Colonic mucosa (tissue), 4 donors: ENCODE data around the gene TRIM71. TPM values are rescaled to one million over a fixed set of nuclear protein-coding genes. Genes with fewer than 3 reads are reported as not detected.

Experiments
- DNase-seq: peaks from one replicate; pipeline ENCODE4 v3.0.0-alpha.2; 2020
- H3K27ac ChIP-seq: fragments of 200-600 bp; one replicate; pipeline ENCODE4 v1.8.0; 2021
- H3K27me3 ChIP-seq: fragments of 200-600 bp; one replicate; pipeline ENCODE4 v1.8.0; 2021
- H3K36me3 ChIP-seq: fragments of 200-600 bp; one replicate; pipeline ENCODE4 v1.8.0; 2021
- H3K4me1 ChIP-seq: fragments of 200-600 bp; one replicate; pipeline ENCODE4 v1.8.0; 2021; ENCODE audit warnings: mild to moderate bottlenecking
- H3K4me3 ChIP-seq: fragments of 200-600 bp; one replicate; pipeline ENCODE4 v1.8.0; 2021
- H3K9ac ChIP-seq, 2 donors: one replicate each; pipeline ENCODE4 v1.7.0; 2013; ENCODE audit warnings: control low read depth in 2 of 2, low read depth in 2 of 2, low read length in 2 of 2
- H3K9me3 ChIP-seq: fragments of 200-600 bp; one replicate; pipeline ENCODE4 v1.8.0; 2021
- CTCF ChIP-seq: fragments of 200-600 bp; IDR thresholded peaks from one replicate; pipeline ENCODE4 v1.8.0; 2022; ENCODE audit warnings: antibody characterized with exemption, mild to moderate bottlenecking
- intact Hi-C: fragments of 100-400 bp; cut with DNase I; formaldehyde crosslinking; loops from one replicate; pipeline ENCODE4 v1.14.1; 2022
- total RNA-seq, 2 donors: library from RNA; stranded (reverse); fragmentation: NEBNext Ultra II Directional in 1 of 2; extraction: Animal tissue kit (Norgen Biotek cat#: 25700) in 1 of 2; gene quantifications; one replicate each; pipeline ENCODE4 v1.2.1, GENCODE V29; 2021
- donor health status: healthy.
- donor health status: DM: no; HTN: no; CAD: no.
- donor health status: DM: no; HTN: no; CAD: no.

TRIM71 gene
- total RNA-seq, 2 donors from 2014 or later = 0.40 TPM; not detected in 1

DNA sequence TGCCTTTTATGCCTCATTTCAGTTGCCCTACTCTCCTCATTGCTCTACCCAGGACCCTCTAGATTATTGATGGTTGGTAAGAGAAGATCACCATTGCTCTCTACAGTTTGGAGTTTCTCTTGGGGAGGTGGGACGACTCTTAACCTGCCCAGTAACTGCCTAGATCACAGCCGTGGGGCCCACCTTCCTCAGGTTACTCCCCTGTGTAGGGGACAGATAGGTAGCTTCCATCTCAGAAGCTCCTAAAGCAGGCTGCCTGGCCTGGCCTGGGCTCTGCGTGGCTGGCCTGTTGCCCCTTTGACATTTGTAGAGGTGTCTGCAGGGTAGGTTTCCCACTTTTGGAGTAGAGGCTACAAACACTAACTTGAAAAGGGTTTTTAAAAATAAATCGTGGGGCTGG, 42.7 kb downstream of the TRIM71 start:
- TF ChIP-seq CTCF = no peak
- H3K27ac ChIP-seq = no peak overlapping the region
- no peaks in the 10 kb centered on the region for H3K4me1 ChIP-seq
- no peaks in the 10 kb centered on the region for H3K9me3 ChIP-seq
- H3K27me3 ChIP-seq = no peaks in the 10 kb centered on the region
- intact Hi-C loops = no loop called here
- no peak overlapping the region for H3K9ac ChIP-seq
- H3K36me3 ChIP-seq = no peaks in the 10 kb centered on the region
- H3K4me3 ChIP-seq = no peak overlapping the region
- no peak for DNase-seq

GRCh38 chr3:32861681-32862080, 43.9 kb downstream of the TRIM71 start:
- no peak for TF ChIP-seq CTCF
- H3K27ac ChIP-seq = no peak overlapping the region
- H3K9me3 ChIP-seq = no peaks in the 10 kb centered on the region
- no peaks in the 10 kb centered on the region for H3K36me3 ChIP-seq
- H3K4me3 ChIP-seq = no peak overlapping the region
- H3K27me3 ChIP-seq = no peaks in the 10 kb centered on the region
- DNase-seq = no peak
- intact Hi-C loops = no loop called here
- H3K4me1 ChIP-seq = no peaks in the 10 kb centered on the region
- no peak overlapping the region for H3K9ac ChIP-seq

DNA sequence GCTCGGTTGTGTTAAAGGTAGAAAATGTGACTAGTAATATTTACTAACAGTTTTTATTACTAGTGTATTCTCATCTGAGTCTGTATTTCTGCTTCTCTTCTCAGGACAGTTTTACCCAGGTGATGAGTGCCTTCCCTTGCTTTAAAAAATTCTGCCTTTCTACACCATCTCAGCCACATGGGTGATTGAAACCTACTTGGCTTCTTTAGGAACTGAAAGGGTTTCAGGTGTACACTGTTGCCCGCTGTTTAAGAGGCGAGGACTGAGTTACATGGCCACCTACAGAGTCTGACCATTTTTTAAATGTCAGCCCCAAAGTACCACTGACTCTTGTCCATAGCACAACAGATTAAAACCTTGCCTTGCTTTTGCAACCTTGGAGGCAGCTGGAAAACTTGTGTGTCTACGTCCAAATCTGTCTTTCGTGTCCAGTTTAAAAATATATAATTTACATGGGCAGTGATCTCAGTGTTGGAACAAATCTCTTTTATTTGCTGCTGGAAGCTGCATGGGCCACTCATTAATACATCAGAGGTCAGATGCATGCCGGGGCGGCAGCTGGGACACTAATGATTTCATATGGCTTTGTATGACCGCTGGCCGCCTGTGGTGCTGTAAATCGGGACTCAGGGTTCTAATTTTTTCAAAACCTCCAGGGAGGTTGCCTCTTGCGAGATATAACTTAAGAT, 44.6 kb downstream of the TRIM71 start:
- TF ChIP-seq CTCF = no peak
- intact Hi-C loops = no loop called here
- Histone ChIP-seq H3K27me3 (no peaks in the 10 kb centered on the region), H3K4me1 (no peaks in the 10 kb centered on the region), H3K36me3 (no peaks in the 10 kb centered on the region), H3K4me3 (no peak overlapping the region), H3K9ac (no peak overlapping the region), H3K9me3 (no peaks in the 10 kb centered on the region), H3K27ac (no peak overlapping the region)
- DNase-seq = no peak

DNA sequence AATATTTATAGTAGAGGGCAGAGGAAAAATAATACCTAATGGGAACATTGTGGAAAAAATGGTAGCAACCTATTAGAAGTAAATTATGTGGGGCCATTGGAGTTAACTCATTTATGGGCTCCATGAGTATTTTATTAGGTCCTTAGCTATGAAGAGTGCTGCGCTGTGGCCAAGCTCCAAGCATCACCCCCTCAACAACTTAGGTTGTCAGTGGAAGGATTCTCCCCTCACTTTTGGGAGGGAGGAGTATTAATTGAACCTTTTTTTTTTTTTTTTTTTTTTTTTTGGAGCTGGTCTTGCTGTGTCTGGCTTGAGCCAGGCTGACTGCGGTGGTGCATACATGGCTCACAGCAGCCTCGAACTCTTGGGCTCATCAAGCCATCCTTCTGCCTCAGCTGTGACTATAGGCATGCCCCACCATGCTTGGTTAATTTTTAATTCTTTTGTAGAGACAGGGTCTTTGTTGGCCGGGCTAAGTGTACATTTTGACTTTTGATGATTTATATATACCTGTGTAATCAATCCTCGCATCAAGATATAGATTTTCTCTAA, 45.2 kb downstream of the TRIM71 start:
- Histone ChIP-seq H3K9me3 (no peaks in the 10 kb centered on the region), H3K27ac (no peak overlapping the region), H3K4me1 (no peaks in the 10 kb centered on the region), H3K9ac (no peak overlapping the region), H3K4me3 (no peak overlapping the region), H3K27me3 (no peaks in the 10 kb centered on the region), H3K36me3 (no peaks in the 10 kb centered on the region)
- DNase-seq = no peak
- intact Hi-C loops = no loop called here
- no peak for TF ChIP-seq CTCF

DNA sequence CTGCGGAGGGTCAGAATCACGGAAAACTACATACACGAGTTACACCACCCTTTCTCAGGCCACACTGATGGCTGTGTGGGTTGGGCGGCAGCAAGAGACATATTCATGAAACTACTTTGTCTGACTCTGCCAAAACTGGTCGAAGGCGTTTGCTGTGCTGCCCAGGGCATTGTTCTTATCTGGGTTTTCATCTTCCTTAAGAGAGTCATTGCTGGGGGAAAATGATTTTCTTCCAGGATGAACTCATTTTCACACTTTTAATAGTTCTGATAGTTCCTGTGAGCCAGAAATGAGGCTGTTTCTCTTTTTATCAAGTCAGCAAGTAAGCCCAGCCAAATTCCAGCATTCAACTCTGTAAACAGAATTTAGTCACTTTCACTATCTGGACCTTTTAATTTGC, 47.6 kb downstream of the TRIM71 start:
- Histone ChIP-seq H3K27ac (no peak overlapping the region), H3K9ac (no peak overlapping the region), H3K36me3 (no peaks in the 10 kb centered on the region), H3K9me3 (no peaks in the 10 kb centered on the region), H3K4me1 (no peaks in the 10 kb centered on the region), H3K27me3 (no peaks in the 10 kb centered on the region), H3K4me3 (no peak overlapping the region)
- DNase-seq = no peak
- TF ChIP-seq CTCF = no peak
- intact Hi-C loops = no loop called here
